ENCODE data around the gene SRSF4. TPM values are rescaled to one million over a fixed set of nuclear protein-coding genes. Genes with fewer than 3 reads are reported as not detected.
A peak's percentile ranks its signal among the peaks of the same experiment; 100 is the strongest.

The SRSF4 gene
- total RNA-seq, 3 donors from 2014 or later (not counting 1 experiment from before 2014, with no cell fraction given), result 90.2 to 114 (median 101) TPM

GRCh38 chr1:29122682-29123052 is 59.0 kb downstream of the SRSF4 start:
- intact Hi-C loops (cut with micrococcal nuclease), result loop anchor here (5.0 kb wide), 1 partner anchor 240 kb away; no protein-coding TSS in a partner anchor
- peaks cover 8 to 15% of the 10 kb centered on the region in 2 donors for H3K27me3 Mint-ChIP-seq (ENCODE audit: low read depth in 2 of 2)
- H3K9me3 Mint-ChIP-seq, result no peaks in the 10 kb centered on the region
- Histone ChIP-seq H3K4me1 (ENCODE audit: control insufficient read depth, insufficient read depth, low read length) (peaks cover 38% of the 10 kb centered on the region), H3K27me3 (ENCODE audit: control insufficient read depth, insufficient read depth, low read length) (peaks cover 23% of the 10 kb centered on the region), H3K36me3 (ENCODE audit: control insufficient read depth, insufficient read depth, low read length) (peaks cover 12% of the 10 kb centered on the region), H3K27ac (ENCODE audit: low read length) (no peak overlapping the region), H3K9me3 (ENCODE audit: control insufficient read depth, insufficient read depth, low read length) (no peaks in the 10 kb centered on the region), H3K4me3 (ENCODE audit: low read length) (no peak overlapping the region)
- H3K4me3 Mint-ChIP-seq, result peak overlapping the region; percentile 82
- no peak overlapping the region for H3K27ac Mint-ChIP-seq
- peaks cover 8 to 18% of the 10 kb centered on the region in 2 donors for H3K4me1 Mint-ChIP-seq
- ATAC-seq (no peak), DNase-seq (peak in 1 of 2 donors; percentile 17)
- no peak for TF ChIP-seq CTCF (IDR thresholded peaks at IDR 0.05)
- peaks cover under 1% of the 10 kb centered on the region for H3K36me3 Mint-ChIP-seq
- 6% methylated on average over 34 of the region's 34 CpGs for WGBS (ENCODE audit: insufficient coverage)

GRCh38 chr1:29121936-29122681 is 59.6 kb downstream of the SRSF4 start:
- peaks cover 8 to 15% of the 10 kb centered on the region in 2 donors for H3K27me3 Mint-ChIP-seq (ENCODE audit: low read depth in 2 of 2)
- Histone ChIP-seq H3K4me1 (ENCODE audit: control insufficient read depth, insufficient read depth, low read length) (peaks cover 38% of the 10 kb centered on the region), H3K4me3 (ENCODE audit: low read length) (no peak overlapping the region), H3K9me3 (ENCODE audit: control insufficient read depth, insufficient read depth, low read length) (no peaks in the 10 kb centered on the region), H3K27me3 (ENCODE audit: control insufficient read depth, insufficient read depth, low read length) (peaks cover 23% of the 10 kb centered on the region), H3K36me3 (ENCODE audit: control insufficient read depth, insufficient read depth, low read length) (peaks cover 17% of the 10 kb centered on the region), H3K27ac (ENCODE audit: low read length) (no peak overlapping the region)
- TF ChIP-seq CTCF (IDR thresholded peaks at IDR 0.05), result no peak
- peaks cover 6% of the 10 kb centered on the region for H3K36me3 Mint-ChIP-seq
- 2% methylated on average over 81 of the region's 81 CpGs for WGBS (ENCODE audit: insufficient coverage)
- no peaks in the 10 kb centered on the region for H3K9me3 Mint-ChIP-seq
- ATAC-seq (no peak), DNase-seq (peak in 1 of 2 donors; percentile 35)
- intact Hi-C loops (cut with micrococcal nuclease), result loop anchor here (2.0 to 5.0 kb wide), 2 partner anchors 81 to 240 kb away; no protein-coding TSS in a partner anchor
- H3K4me3 Mint-ChIP-seq, result peak overlapping the region; percentile 42
- H3K27ac Mint-ChIP-seq, result no peak overlapping the region
- peaks cover 8 to 18% of the 10 kb centered on the region in 2 donors for H3K4me1 Mint-ChIP-seq

- Histone ChIP-seq H3K27ac (ENCODE audit: low read length) (no peak overlapping the region), H3K27me3 (ENCODE audit: control insufficient read depth, insufficient read depth, low read length) (peaks cover 23% of the 10 kb centered on the region), H3K4me3 (ENCODE audit: low read length) (no peak overlapping the region), H3K4me1 (ENCODE audit: control insufficient read depth, insufficient read depth, low read length) (peaks cover 38% of the 10 kb centered on the region), H3K9me3 (ENCODE audit: control insufficient read depth, insufficient read depth, low read length) (no peaks in the 10 kb centered on the region), H3K36me3 (ENCODE audit: control insufficient read depth, insufficient read depth, low read length) (peaks cover 23% of the 10 kb centered on the region)
- Mint-ChIP-seq H3K9me3 (no peaks in the 10 kb centered on the region), H3K36me3 (peaks cover 9% of the 10 kb centered on the region), H3K4me3 (no peak overlapping the region), H3K4me1 (peaks cover 8 to 18% of the 10 kb centered on the region in 2 donors), H3K27me3 (ENCODE audit: low read depth in 2 of 2) (peaks cover 8 to 15% of the 10 kb centered on the region in 2 donors), H3K27ac (no peak overlapping the region)
- peak in 1 of 2 donors; percentile 26 for DNase-seq
- WGBS (ENCODE audit: insufficient coverage), result 3% methylated on average over 59 of the region's 59 CpGs
- ATAC-seq, result peak in 2 of 3 donors; percentile 8 to 13
- intact Hi-C loops (cut with micrococcal nuclease), result loop anchor here (2.0 to 5.0 kb wide), 2 partner anchors 81 to 239 kb away; no protein-coding TSS in a partner anchor
- no peak for TF ChIP-seq CTCF (IDR thresholded peaks at IDR 0.05)
Observed at GRCh38 chr1:29121516-29121935, 60.2 kb downstream of the SRSF4 start.

Measured in natural killer cell (primary cell).